ENCODE data around the gene AKAP8L.
"Not testable (repeated sequence)": the region's sequence is repeated elsewhere in the genome, so short reads cannot be mapped to it uniquely, and the experiment has no call there.

AKAP8L gene

DNA sequence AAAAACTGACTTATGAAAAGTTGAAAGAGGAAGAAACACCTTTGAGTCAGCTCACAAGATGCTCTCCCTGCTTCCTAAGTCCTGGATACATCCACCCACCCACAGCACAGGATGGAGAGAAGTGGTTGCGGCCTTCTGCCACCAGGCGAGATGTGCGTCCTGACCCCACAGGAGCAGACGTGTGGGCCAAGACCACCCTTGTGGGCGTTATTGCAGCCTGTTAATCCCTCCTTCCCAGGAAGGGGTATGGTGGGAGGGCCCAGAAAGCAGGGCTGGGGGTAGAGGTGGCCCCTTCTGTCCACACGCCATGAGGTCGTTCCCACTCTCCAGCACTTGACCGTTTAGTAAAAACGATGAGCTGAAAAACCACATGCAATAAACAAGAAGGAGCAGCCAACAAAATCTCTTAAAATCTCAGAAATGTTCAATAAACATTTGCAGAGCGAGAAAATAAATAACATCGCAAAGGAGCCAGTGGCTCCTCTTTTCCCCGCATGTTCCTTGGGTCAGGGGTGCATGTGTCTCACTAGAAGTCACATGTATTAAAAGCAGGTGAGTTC is 2.4 kb upstream of the AKAP8L start:
- Histone ChIP-seq H3K9ac (ENCODE audit: low read length) (no peak overlapping the region), H3K27me3 (ENCODE audit: control insufficient read depth, insufficient read depth, low read length) (no peaks in the 10 kb centered on the region), H3K27ac (ENCODE audit: low read length) (no peak overlapping the region), H3K4me3 (ENCODE audit: low read length) (no peak overlapping the region), H3K9me3 (ENCODE audit: control insufficient read depth, low read depth, low read length) (no peaks in the 10 kb centered on the region), H3K4me1 (ENCODE audit: control insufficient read depth, low read depth, low read length) (peaks cover 10% of the 10 kb centered on the region), H3K36me3 (ENCODE audit: control insufficient read depth, low read depth, low read length) (peaks cover 19% of the 10 kb centered on the region)

GRCh38 chr19:15419413-15420025 is 731 bp upstream of the AKAP8L start:
- H3K36me3 ChIP-seq (ENCODE audit: control insufficient read depth, low read depth, low read length), result peaks cover 20% of the 10 kb centered on the region
- no peak overlapping the region for H3K9ac ChIP-seq (ENCODE audit: low read length)
- peaks cover 10% of the 10 kb centered on the region for H3K4me1 ChIP-seq (ENCODE audit: control insufficient read depth, low read depth, low read length)
- no peaks in the 10 kb centered on the region for H3K9me3 ChIP-seq (ENCODE audit: control insufficient read depth, low read depth, low read length)
- H3K4me3 ChIP-seq (ENCODE audit: low read length), result peak overlapping the region; percentile 36
- H3K27ac ChIP-seq (ENCODE audit: low read length), result no peak overlapping the region
- no peaks in the 10 kb centered on the region for H3K27me3 ChIP-seq (ENCODE audit: control insufficient read depth, insufficient read depth, low read length)

GRCh38 chr19:15418231-15418578 is 583 bp downstream of the AKAP8L start:
- Histone ChIP-seq H3K9me3 (ENCODE audit: control insufficient read depth, low read depth, low read length) (no peaks in the 10 kb centered on the region), H3K9ac (ENCODE audit: low read length) (peak overlapping the region; percentile 90), H3K27ac (ENCODE audit: low read length) (peak overlapping the region; percentile 60), H3K4me1 (ENCODE audit: control insufficient read depth, low read depth, low read length) (peaks cover 11% of the 10 kb centered on the region), H3K27me3 (ENCODE audit: control insufficient read depth, insufficient read depth, low read length) (no peaks in the 10 kb centered on the region), H3K4me3 (ENCODE audit: low read length) (peak overlapping the region; percentile 88), H3K36me3 (ENCODE audit: control insufficient read depth, low read depth, low read length) (peaks cover 14% of the 10 kb centered on the region)

GRCh38 chr19:15417699-15418098 is 1.1 kb downstream of the AKAP8L start:
- Histone ChIP-seq H3K27ac (ENCODE audit: low read length) (peak overlapping the region; percentile 60), H3K27me3 (ENCODE audit: control insufficient read depth, insufficient read depth, low read length) (no peaks in the 10 kb centered on the region), H3K36me3 (ENCODE audit: control insufficient read depth, low read depth, low read length) (peaks cover 14% of the 10 kb centered on the region), H3K9ac (ENCODE audit: low read length) (peak overlapping the region; percentile 90), H3K4me3 (ENCODE audit: low read length) (peak overlapping the region; percentile 88), H3K4me1 (ENCODE audit: control insufficient read depth, low read depth, low read length) (peaks cover 14% of the 10 kb centered on the region), H3K9me3 (ENCODE audit: control insufficient read depth, low read depth, low read length) (no peaks in the 10 kb centered on the region)

DNA sequence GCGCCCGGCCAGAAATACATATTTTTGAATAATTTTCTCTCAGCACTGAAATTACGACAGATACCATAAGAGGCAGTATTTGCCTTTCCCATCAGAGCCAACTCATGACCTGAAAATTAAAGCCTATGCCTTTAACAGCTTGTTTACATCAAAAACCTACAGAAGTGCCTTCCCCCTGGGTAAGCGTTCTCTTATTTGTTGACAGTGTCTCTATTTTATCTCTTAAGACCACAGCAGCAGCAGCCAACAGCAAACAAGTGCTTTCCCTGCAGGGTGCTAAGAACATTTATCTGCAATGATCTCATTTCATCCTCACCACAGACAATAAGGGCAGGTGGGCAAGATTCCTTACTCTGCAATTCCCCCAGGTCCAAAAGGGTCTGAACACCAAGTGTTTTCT is 6.0 kb downstream of the AKAP8L start:
- no peak overlapping the region for H3K27ac ChIP-seq (ENCODE audit: low read length)
- H3K36me3 ChIP-seq (ENCODE audit: control insufficient read depth, low read depth, low read length), result peaks cover 28% of the 10 kb centered on the region
- peaks cover 10% of the 10 kb centered on the region for H3K4me1 ChIP-seq (ENCODE audit: control insufficient read depth, low read depth, low read length)
- H3K9me3 ChIP-seq (ENCODE audit: control insufficient read depth, low read depth, low read length), result no peaks in the 10 kb centered on the region
- H3K4me3 ChIP-seq (ENCODE audit: low read length), result no peak overlapping the region
- no peaks in the 10 kb centered on the region for H3K27me3 ChIP-seq (ENCODE audit: control insufficient read depth, insufficient read depth, low read length)
- H3K9ac ChIP-seq (ENCODE audit: low read length), result no peak overlapping the region

DNA sequence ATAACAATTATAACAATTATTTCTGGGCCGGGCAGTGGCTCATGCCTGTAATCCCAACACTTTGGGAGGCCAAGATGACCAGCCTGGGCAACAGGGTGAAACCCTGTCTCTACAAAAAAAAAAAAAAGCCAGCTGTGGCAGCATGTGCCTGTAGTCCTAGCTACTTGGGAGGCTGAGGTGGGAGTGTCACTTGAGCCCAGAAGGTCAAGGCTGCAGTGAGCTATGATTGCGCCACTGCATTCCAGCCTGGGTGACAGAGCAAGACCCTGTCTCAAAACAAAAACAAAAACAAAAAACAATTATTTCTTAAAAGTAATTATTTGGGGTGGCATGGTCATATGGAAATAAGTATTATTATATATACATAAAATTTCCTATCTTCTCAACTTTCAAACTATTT is 7.4 kb downstream of the AKAP8L start:
- H3K27me3 ChIP-seq (ENCODE audit: control insufficient read depth, insufficient read depth, low read length); H3K27ac ChIP-seq (ENCODE audit: low read length); H3K9me3 ChIP-seq (ENCODE audit: control insufficient read depth, low read depth, low read length); H3K4me1 ChIP-seq (ENCODE audit: control insufficient read depth, low read depth, low read length); H3K4me3 ChIP-seq (ENCODE audit: low read length); H3K9ac ChIP-seq (ENCODE audit: low read length): not testable (repeated sequence)
- H3K36me3 ChIP-seq (ENCODE audit: control insufficient read depth, low read depth, low read length), result peaks cover 29% of the 10 kb centered on the region

GRCh38 chr19:15404780-15405211 is 14.0 kb downstream of the AKAP8L start:
- no peak overlapping the region for H3K4me3 ChIP-seq (ENCODE audit: low read length)
- H3K9ac ChIP-seq (ENCODE audit: low read length), result no peak overlapping the region
- H3K36me3 ChIP-seq (ENCODE audit: control insufficient read depth, low read depth, low read length), result peaks cover 60% of the 10 kb centered on the region
- H3K4me1 ChIP-seq (ENCODE audit: control insufficient read depth, low read depth, low read length), result no peaks in the 10 kb centered on the region
- no peak overlapping the region for H3K27ac ChIP-seq (ENCODE audit: low read length)
- H3K27me3 ChIP-seq (ENCODE audit: control insufficient read depth, insufficient read depth, low read length), result no peaks in the 10 kb centered on the region
- H3K9me3 ChIP-seq (ENCODE audit: control insufficient read depth, low read depth, low read length), result no peaks in the 10 kb centered on the region

GRCh38 chr19:15404097-15404779 is 14.6 kb downstream of the AKAP8L start:
- Histone ChIP-seq H3K4me1 (ENCODE audit: control insufficient read depth, low read depth, low read length) (no peaks in the 10 kb centered on the region), H3K27ac (ENCODE audit: low read length) (no peak overlapping the region), H3K9me3 (ENCODE audit: control insufficient read depth, low read depth, low read length) (no peaks in the 10 kb centered on the region), H3K4me3 (ENCODE audit: low read length) (no peak overlapping the region), H3K27me3 (ENCODE audit: control insufficient read depth, insufficient read depth, low read length) (no peaks in the 10 kb centered on the region), H3K9ac (ENCODE audit: low read length) (no peak overlapping the region), H3K36me3 (ENCODE audit: control insufficient read depth, low read depth, low read length) (peaks cover 60% of the 10 kb centered on the region)

DNA sequence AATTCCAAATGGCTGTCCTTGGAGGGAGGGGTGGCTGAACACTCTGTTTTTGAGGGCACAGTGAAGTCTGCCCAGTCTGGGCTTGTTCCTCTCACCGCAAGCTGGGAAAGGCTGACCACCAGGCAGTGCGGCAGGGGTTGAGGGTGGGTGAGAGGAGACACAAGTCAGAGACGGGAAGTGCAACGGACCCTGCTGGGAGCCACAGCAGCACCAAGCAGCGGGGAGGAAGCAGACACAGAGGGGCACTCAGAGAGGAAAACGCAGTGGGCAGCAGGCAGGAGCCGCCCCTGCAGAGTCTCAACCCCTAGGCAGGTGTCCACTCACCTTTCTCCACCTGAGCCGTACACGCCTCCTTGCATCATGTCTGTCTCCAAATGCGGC is 15.6 kb downstream of the AKAP8L start:
- H3K4me1 ChIP-seq (ENCODE audit: control insufficient read depth, low read depth, low read length), result no peaks in the 10 kb centered on the region
- no peaks in the 10 kb centered on the region for H3K9me3 ChIP-seq (ENCODE audit: control insufficient read depth, low read depth, low read length)
- no peak overlapping the region for H3K4me3 ChIP-seq (ENCODE audit: low read length)
- no peak overlapping the region for H3K27ac ChIP-seq (ENCODE audit: low read length)
- no peaks in the 10 kb centered on the region for H3K27me3 ChIP-seq (ENCODE audit: control insufficient read depth, insufficient read depth, low read length)
- no peak overlapping the region for H3K9ac ChIP-seq (ENCODE audit: low read length)
- H3K36me3 ChIP-seq (ENCODE audit: control insufficient read depth, low read depth, low read length), result peaks cover 68% of the 10 kb centered on the region

DNA sequence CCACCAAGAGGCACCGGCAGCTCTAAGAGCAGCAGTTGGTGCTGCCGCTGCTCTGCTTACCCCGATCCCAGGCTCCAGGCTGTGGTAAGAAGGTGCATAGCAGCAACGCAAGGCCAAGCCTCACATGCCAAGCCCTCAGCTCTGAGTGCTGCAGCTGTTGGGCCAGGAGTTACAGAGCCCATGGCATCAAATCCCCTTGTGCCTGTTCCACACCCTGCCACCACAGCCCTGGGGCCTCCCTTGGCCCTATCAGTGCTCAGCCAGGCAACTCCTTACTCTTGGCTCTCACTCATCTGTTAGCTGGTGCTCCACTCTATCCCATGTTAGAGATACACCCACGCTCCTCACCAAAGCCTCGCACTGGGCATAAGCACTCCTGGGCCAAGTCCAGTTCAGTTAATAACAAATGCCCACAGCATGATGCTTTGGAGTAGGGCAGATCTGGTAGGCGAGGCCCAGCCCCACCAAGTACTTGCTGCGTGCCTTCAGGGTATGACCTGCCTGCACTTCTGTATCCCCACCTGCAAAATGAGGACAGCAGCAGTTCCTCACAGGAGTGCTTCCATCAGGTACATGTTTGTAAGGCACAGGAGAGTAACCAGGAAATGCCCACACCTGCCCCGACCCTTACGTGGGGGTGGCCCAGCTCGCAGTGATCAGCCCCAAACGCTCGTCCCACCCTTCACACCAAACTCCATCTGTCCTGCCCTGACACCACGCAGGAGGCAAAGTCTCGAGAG is 16.2 kb downstream of the AKAP8L start:
- H3K9ac ChIP-seq (ENCODE audit: low read length), result no peak overlapping the region
- no peak overlapping the region for H3K4me3 ChIP-seq (ENCODE audit: low read length)
- H3K27ac ChIP-seq (ENCODE audit: low read length), result no peak overlapping the region
- no peaks in the 10 kb centered on the region for H3K4me1 ChIP-seq (ENCODE audit: control insufficient read depth, low read depth, low read length)
- H3K27me3 ChIP-seq (ENCODE audit: control insufficient read depth, insufficient read depth, low read length), result no peaks in the 10 kb centered on the region
- peaks cover 69% of the 10 kb centered on the region for H3K36me3 ChIP-seq (ENCODE audit: control insufficient read depth, low read depth, low read length)
- no peaks in the 10 kb centered on the region for H3K9me3 ChIP-seq (ENCODE audit: control insufficient read depth, low read depth, low read length)

DNA sequence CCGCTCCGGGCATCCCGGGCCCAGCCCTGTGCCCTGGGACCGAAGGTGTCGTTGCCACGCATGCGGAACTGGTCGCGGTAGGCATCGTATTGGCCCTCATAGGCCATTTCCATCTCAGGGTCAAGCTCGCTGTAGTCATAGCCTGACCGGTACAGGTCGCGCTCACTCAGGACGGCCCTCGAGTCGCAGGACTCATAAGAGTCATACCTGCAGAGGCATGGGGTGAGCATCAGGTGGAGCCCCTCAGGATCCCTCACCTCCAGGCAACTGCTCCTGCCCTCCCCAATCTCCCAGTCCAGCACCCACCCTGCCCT is 17.4 kb downstream of the AKAP8L start:
- Histone ChIP-seq H3K4me3 (ENCODE audit: low read length) (no peak overlapping the region), H3K9me3 (ENCODE audit: control insufficient read depth, low read depth, low read length) (no peaks in the 10 kb centered on the region), H3K27ac (ENCODE audit: low read length) (no peak overlapping the region), H3K36me3 (ENCODE audit: control insufficient read depth, low read depth, low read length) (peaks cover 78% of the 10 kb centered on the region), H3K9ac (ENCODE audit: low read length) (no peak overlapping the region), H3K4me1 (ENCODE audit: control insufficient read depth, low read depth, low read length) (no peaks in the 10 kb centered on the region), H3K27me3 (ENCODE audit: control insufficient read depth, insufficient read depth, low read length) (no peaks in the 10 kb centered on the region)

All from iPS-18a (cell line).